Lower lobe of right lung (tissue), 2 donors: ENCODE results near the gene FHAD1. TPM values are rescaled to one million over a fixed set of nuclear protein-coding genes. Genes with fewer than 3 reads are reported as not detected.
A peak's percentile ranks its signal among the peaks of the same experiment; 100 is the strongest.
"Not testable (repeated sequence)": the region's sequence is repeated elsewhere in the genome, so short reads cannot be mapped to it uniquely, and the experiment has no call there.

ENCODE experiments used
- ATAC-seq, 2 donors: fragments of 200-7000 bp; cut with Tn5 transposase; one replicate each; pipeline ENCODE4 v1.9.1; 2020 to 2022; ENCODE audit warnings: mild to moderate bottlenecking in 2 of 2, moderate library complexity in 2 of 2
- DNase-seq: peaks from one replicate; pipeline ENCODE4 v3.0.0-alpha.2; 2020
- H3K27ac ChIP-seq: fragments of 200-600 bp; one replicate; pipeline ENCODE4 v1.8.0; 2022
- H3K27me3 ChIP-seq: fragments of 200-600 bp; one replicate; pipeline ENCODE4 v1.8.0; 2022; ENCODE audit warnings: low read depth
- H3K36me3 ChIP-seq: fragments of 200-600 bp; one replicate; pipeline ENCODE4 v1.8.0; 2022; ENCODE audit warnings: mild to moderate bottlenecking
- H3K4me1 ChIP-seq: fragments of 200-600 bp; one replicate; pipeline ENCODE4 v1.8.0; 2022
- H3K4me3 ChIP-seq: fragments of 200-600 bp; one replicate; pipeline ENCODE4 v1.8.0; 2022; ENCODE audit warnings: mild to moderate bottlenecking
- H3K9me3 ChIP-seq: fragments of 200-600 bp; one replicate; pipeline ENCODE4 v1.8.0; 2022
- intact Hi-C: fragments of 100-400 bp; cut with DNase I; formaldehyde crosslinking; loops from one replicate; pipeline ENCODE4 v1.11.0; 2022
- total RNA-seq: library from RNA; stranded (reverse); fragmentation: NEBNext Ultra II Directional; extraction: Animal tissue kit (Norgen Biotek cat#: 25700); gene quantifications from one replicate; pipeline ENCODE4 v1.2.1, GENCODE V29; 2021
- TF ChIP-seq, protein P1 (sequence below): fragments of 200-600 bp; IDR thresholded peaks from one replicate; pipeline ENCODE4 v1.8.0; 2022; ENCODE audit warnings: antibody characterized with exemption, mild to moderate bottlenecking
- donor health status: DM: no; HTN: yes; CAD: no; lungs with severe emphysema.

Gene FHAD1
- total RNA-seq, 1 donor from 2014 or later = 14.3 TPM

DNA sequence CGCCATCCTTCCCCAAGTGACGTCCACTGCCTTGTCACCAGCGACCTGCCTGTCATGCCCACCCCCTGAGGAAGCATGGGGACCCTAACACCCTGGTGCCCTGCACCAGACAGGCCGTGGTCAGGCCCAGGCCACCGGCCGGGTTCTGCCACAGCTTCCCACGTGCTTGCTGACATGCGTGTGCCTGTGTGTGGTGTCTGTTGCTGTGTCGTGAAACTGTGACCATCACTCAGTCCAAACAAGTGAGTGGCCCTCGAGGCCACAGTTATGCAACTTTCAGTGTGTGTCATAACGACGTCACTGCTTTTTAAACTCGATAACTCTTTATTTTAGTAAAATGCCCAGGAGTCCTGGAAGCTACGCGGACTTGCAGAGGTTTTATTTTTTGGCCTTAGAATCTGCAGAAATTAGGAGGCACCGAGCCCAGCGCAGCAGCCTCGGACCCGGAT is 182.7 kb downstream of the FHAD1 start:
- H3K36me3 ChIP-seq = peaks cover 60% of the 10 kb centered on the region
- TF ChIP-seq, protein P1, sequence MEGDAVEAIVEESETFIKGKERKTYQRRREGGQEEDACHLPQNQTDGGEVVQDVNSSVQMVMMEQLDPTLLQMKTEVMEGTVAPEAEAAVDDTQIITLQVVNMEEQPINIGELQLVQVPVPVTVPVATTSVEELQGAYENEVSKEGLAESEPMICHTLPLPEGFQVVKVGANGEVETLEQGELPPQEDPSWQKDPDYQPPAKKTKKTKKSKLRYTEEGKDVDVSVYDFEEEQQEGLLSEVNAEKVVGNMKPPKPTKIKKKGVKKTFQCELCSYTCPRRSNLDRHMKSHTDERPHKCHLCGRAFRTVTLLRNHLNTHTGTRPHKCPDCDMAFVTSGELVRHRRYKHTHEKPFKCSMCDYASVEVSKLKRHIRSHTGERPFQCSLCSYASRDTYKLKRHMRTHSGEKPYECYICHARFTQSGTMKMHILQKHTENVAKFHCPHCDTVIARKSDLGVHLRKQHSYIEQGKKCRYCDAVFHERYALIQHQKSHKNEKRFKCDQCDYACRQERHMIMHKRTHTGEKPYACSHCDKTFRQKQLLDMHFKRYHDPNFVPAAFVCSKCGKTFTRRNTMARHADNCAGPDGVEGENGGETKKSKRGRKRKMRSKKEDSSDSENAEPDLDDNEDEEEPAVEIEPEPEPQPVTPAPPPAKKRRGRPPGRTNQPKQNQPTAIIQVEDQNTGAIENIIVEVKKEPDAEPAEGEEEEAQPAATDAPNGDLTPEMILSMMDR = no peak
- no peak overlapping the region for H3K4me3 ChIP-seq
- intact Hi-C loops = loop anchor here (5.0 kb wide), 1 partner anchor 102 kb away; no protein-coding TSS in a partner anchor
- H3K9me3 ChIP-seq = no peaks in the 10 kb centered on the region
- no peak for ATAC-seq
- no peak for DNase-seq
- no peak overlapping the region for H3K27ac ChIP-seq
- H3K4me1 ChIP-seq = peaks cover 4% of the 10 kb centered on the region
- no peaks in the 10 kb centered on the region for H3K27me3 ChIP-seq

DNA sequence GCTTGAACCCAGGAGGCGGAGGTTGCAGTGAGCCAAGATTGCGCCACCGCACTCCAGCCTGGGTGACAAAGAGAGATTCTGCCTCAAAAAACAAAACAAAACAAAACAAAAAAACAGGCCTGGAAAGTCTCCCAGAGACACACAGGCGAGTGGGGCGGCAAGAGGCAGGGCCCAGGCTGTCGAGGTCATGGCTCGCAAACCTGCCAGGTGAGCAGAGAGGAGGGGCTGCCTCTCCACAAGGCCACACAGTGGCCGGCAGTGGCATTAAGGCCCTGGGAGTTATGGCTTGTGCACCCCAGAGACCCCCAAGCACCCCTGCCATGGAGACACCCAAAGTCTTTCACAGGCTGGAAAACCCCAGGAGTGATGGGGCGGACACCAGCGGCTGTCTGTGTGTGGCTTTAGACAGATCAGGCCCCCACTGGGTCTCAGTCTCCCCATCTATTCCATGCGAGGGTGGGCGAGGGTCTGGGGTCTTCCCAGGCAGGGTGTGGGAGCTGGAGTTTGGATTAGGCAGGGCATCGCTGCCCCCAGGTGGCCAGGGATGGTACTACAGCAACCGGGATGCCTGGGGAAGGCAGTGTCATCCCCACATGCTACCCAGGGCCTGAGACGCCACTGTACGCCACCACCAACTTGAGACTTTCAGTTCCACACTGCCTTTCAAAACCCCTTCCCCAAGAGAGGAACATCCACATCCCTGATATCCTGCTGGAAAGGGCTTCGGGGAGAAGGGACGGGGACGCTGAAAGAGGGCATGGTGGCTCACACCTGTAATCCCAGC is 184.0 kb downstream of the FHAD1 start:
- H3K4me3 ChIP-seq = no peak overlapping the region
- DNase-seq = peak; percentile 77
- peaks cover 50% of the 10 kb centered on the region for H3K36me3 ChIP-seq
- TF ChIP-seq, protein P1 = peak; percentile 94
- H3K27me3 ChIP-seq = no peaks in the 10 kb centered on the region
- no peaks in the 10 kb centered on the region for H3K9me3 ChIP-seq
- H3K27ac ChIP-seq = no peak overlapping the region
- peak; percentile 74 to 77 for ATAC-seq
- intact Hi-C loops = loop anchor here (5.0 kb wide), 1 partner anchor 104 kb away; no protein-coding TSS in a partner anchor
- peaks cover 5% of the 10 kb centered on the region for H3K4me1 ChIP-seq

DNA sequence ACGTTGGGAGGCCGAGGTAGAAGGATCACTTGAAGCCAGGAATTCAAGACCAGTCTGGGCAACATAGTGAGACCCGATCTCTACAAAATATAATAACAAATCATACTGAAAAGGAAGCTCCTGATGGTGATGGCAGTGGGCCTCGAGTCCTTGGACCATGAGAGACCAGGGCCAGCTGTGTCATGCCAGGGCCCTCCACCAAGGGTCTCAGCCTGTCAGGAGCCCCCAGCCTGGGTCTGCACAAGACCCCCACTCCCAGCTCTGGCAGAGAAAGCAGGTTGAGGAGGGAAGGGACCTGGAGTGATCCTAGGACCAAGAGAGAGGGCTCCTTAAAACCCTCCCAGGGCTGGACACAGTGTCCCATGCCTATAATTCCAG is 184.5 kb downstream of the FHAD1 start:
- no peak for ATAC-seq
- H3K27me3 ChIP-seq = no peaks in the 10 kb centered on the region
- no peak for DNase-seq
- H3K9me3 ChIP-seq = no peaks in the 10 kb centered on the region
- H3K4me1 ChIP-seq = peaks cover 5% of the 10 kb centered on the region
- TF ChIP-seq, protein P1 = no peak
- intact Hi-C loops = loop anchor here (5.0 kb wide), 1 partner anchor 104 kb away; no protein-coding TSS in a partner anchor
- H3K27ac ChIP-seq = no peak overlapping the region
- no peak overlapping the region for H3K4me3 ChIP-seq
- peaks cover 44% of the 10 kb centered on the region for H3K36me3 ChIP-seq

DNA sequence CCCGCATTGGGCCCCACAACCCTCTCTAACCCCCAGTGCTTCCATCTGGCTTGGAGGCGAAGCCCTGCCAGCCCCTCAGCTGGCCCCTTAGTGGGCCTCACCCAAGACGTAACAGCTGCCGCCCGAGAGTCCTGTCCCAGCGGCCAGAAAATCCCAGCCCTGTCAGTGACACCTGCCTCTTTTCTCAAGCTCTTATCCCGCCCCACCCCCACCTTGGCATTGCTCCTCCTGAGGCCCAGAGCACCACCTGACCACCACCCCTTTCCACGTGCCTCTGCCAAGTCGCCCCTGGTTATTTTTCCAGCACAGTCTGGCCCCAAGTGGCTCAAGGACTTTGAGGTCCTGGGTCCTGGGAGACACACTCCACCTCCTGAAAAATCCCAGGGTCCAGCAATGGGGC is 185.3 kb downstream of the FHAD1 start:
- Histone ChIP-seq H3K4me1 (peaks cover 5% of the 10 kb centered on the region), H3K9me3 (no peaks in the 10 kb centered on the region), H3K36me3 (peaks cover 37% of the 10 kb centered on the region), H3K27ac (no peak overlapping the region), H3K4me3 (no peak overlapping the region), H3K27me3 (no peaks in the 10 kb centered on the region)
- TF ChIP-seq, protein P1 = no peak
- DNase-seq = no peak
- no peak for ATAC-seq
- intact Hi-C loops = loop anchor here (5.0 kb wide), 1 partner anchor 105 kb away; no protein-coding TSS in a partner anchor

DNA sequence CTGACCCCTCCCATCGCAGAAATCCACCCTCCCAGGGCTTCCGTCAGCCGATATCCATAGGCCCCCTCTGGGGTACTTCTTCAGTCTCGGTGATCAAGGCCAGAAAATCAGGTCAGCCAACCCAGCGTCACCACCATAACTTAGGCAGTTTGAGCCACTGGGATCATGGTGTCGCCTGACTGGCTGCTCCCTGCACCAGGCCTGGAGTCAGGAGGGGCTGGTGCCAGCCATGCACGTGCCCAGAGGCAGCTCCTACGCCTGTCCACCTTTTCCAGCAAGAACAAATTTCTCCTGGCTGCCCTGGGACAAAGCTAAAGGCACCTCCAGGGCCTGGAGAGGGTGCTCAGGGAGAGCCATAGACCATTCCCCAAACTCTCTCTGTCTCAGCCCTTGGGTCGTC is 186.4 kb downstream of the FHAD1 start:
- no peak overlapping the region for H3K27ac ChIP-seq
- DNase-seq (no peak), ATAC-seq (no peak)
- TF ChIP-seq, protein P1 = no peak
- H3K4me3 ChIP-seq = no peak overlapping the region
- H3K36me3 ChIP-seq = peaks cover 27% of the 10 kb centered on the region
- H3K27me3 ChIP-seq = no peaks in the 10 kb centered on the region
- peaks cover 5% of the 10 kb centered on the region for H3K4me1 ChIP-seq
- intact Hi-C loops = loop anchor here (5.0 kb wide), 1 partner anchor 106 kb away; no protein-coding TSS in a partner anchor
- H3K9me3 ChIP-seq = no peaks in the 10 kb centered on the region

DNA sequence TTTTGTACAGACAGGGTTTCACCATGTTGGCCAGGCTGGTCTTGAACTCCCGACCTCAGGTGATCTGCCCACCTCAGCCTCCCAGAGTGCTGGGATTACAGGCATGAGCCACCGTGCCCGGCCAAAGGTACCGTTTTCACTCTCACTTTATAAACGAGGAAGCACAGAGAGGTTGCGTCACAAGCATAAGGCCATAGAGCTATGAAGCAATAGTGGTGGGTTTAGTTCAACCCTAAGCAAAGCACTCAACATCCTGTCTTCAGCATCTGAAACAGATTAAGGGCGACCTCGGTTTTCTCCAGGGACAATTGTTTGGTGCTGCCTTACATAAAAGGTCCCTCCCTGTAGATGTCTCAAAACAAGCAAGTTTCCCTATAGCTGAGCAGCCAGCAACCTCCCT is 187.7 kb downstream of the FHAD1 start:
- peak; percentile 68 for DNase-seq
- peak; percentile 45 to 63 for ATAC-seq

More for the DNA sequence above, 187.7 kb downstream of the FHAD1 start:
- H3K36me3 ChIP-seq = peaks cover 15% of the 10 kb centered on the region
- not testable (repeated sequence) for H3K4me3 ChIP-seq, H3K9me3 ChIP-seq, H3K27ac ChIP-seq, H3K27me3 ChIP-seq, H3K4me1 ChIP-seq
- intact Hi-C loops = loop anchor here (5.0 kb wide), 1 partner anchor 107 kb away; no protein-coding TSS in a partner anchor
